Activated CD4-positive, alpha-beta T cell treated with anti-CD3 and anti-CD28 coated beads for 4 hours (primary cell): Measurements from ENCODE around the gene CACNA1C.
"Not testable (repeated sequence)": the region's sequence is repeated elsewhere in the genome, so short reads cannot be mapped to it uniquely, and the experiment has no call there.

Experiments
- DNase-seq, 2 donors: peaks; one replicate each; pipeline ENCODE4 v3.0.0-alpha.2; 2020

The CACNA1C gene

GRCh38 chr12:2733493-2734355 lies 680.9 kb downstream of the CACNA1C start:
- no peak for DNase-seq

GRCh38 chr12:2735432-2735831 lies 682.6 kb downstream of the CACNA1C start:
- DNase-seq, result no peak

- DNase-seq, result no peak
Observed at GRCh38 chr12:2737656-2738241, 685.0 kb downstream of the CACNA1C start.

- DNase-seq, result no peak
Observed at GRCh38 chr12:2739069-2739468, 686.3 kb downstream of the CACNA1C start.

- no peak for DNase-seq
Observed at GRCh38 chr12:2739832-2740641, 687.2 kb downstream of the CACNA1C start.

- not testable (repeated sequence) for DNase-seq
Observed at GRCh38 chr12:2742037-2742436, 689.2 kb downstream of the CACNA1C start.

- DNase-seq, result no peak
Observed at GRCh38 chr12:2743478-2743877, 690.7 kb downstream of the CACNA1C start.

GRCh38 chr12:2745655-2746054 lies 692.9 kb downstream of the CACNA1C start:
- DNase-seq, result no peak
